ENCODE data around the gene ANKRD16. TPM values are rescaled to one million over a fixed set of nuclear protein-coding genes. Genes with fewer than 3 reads are reported as not detected.

Gene ANKRD16
- total RNA-seq, 6 donors from 2014 or later, result 4.3 to 27.2 (median 7.5) TPM

- DNase-seq, result no peak
- WGBS, 2 donors, result 87 to 91% methylated on average over 6 of the region's 6 CpGs
- Histone ChIP-seq H3K27ac (no peak overlapping the region), H3K4me1 (peaks cover 8 to 14% (median 9%) of the 10 kb centered on the region in 4 donors), H3K27me3 (no peaks in the 10 kb centered on the region), H3K36me3 (no peaks in the 10 kb centered on the region), H3K4me3 (no peak overlapping the region), H3K9me3 (no peaks in the 10 kb centered on the region)
- peak in 1 of 2 donors; percentile 18 for ATAC-seq (ENCODE audit: low FRiP score in 2 of 2)
- no peak for TF ChIP-seq CTCF (IDR thresholded peaks at IDR 0.05)
- no peak for TF ChIP-seq EP300 (IDR thresholded peaks at IDR 0.05)
- TF ChIP-seq POLR2A (IDR thresholded peaks at IDR 0.05), result no peak
- no peak for TF ChIP-seq POLR2AphosphoS5 (IDR thresholded peaks at IDR 0.05)
Observed at GRCh38 chr10:5818894-5819293, 70.8 kb downstream of the ANKRD16 start.

- 82 to 84% methylated on average over 2 of the region's 2 CpGs for WGBS, 2 donors
- no peak for DNase-seq
- no peaks in the 10 kb centered on the region for H3K9me3 ChIP-seq
- H3K27me3 ChIP-seq, result no peaks in the 10 kb centered on the region
- ATAC-seq (ENCODE audit: low FRiP score in 2 of 2), result no peak
- no peak overlapping the region for H3K4me3 ChIP-seq
- H3K36me3 ChIP-seq, result no peaks in the 10 kb centered on the region
- H3K27ac ChIP-seq, result no peak overlapping the region
- TF ChIP-seq CTCF (IDR thresholded peaks at IDR 0.05) (no peak), POLR2A (IDR thresholded peaks at IDR 0.05) (no peak), EP300 (IDR thresholded peaks at IDR 0.05) (no peak), POLR2AphosphoS5 (IDR thresholded peaks at IDR 0.05) (no peak)
- peaks cover 8 to 14% (median 9%) of the 10 kb centered on the region in 4 donors for H3K4me1 ChIP-seq
Observed at GRCh38 chr10:5818048-5818331, 71.7 kb downstream of the ANKRD16 start.

GRCh38 chr10:5817322-5818047, 72.2 kb downstream of the ANKRD16 start:
- no peak overlapping the region for H3K4me3 ChIP-seq
- H3K27ac ChIP-seq, result no peak overlapping the region
- no peaks in the 10 kb centered on the region for H3K27me3 ChIP-seq
- TF ChIP-seq EP300 (IDR thresholded peaks at IDR 0.05) (no peak), CTCF (IDR thresholded peaks at IDR 0.05) (no peak), POLR2A (IDR thresholded peaks at IDR 0.05) (no peak), POLR2AphosphoS5 (IDR thresholded peaks at IDR 0.05) (no peak)
- WGBS, 2 donors, result 90 to 94% methylated on average over 4 of the region's 4 CpGs
- peaks cover 8 to 14% (median 9%) of the 10 kb centered on the region in 4 donors for H3K4me1 ChIP-seq
- H3K36me3 ChIP-seq, result no peaks in the 10 kb centered on the region
- DNase-seq, result no peak
- ATAC-seq (ENCODE audit: low FRiP score in 2 of 2), result no peak
- H3K9me3 ChIP-seq, result no peaks in the 10 kb centered on the region

GRCh38 chr10:5816170-5816569, 73.5 kb downstream of the ANKRD16 start:
- TF ChIP-seq CTCF (IDR thresholded peaks at IDR 0.05) (no peak), POLR2AphosphoS5 (IDR thresholded peaks at IDR 0.05) (no peak), POLR2A (IDR thresholded peaks at IDR 0.05) (no peak), EP300 (IDR thresholded peaks at IDR 0.05) (no peak)
- ATAC-seq (ENCODE audit: low FRiP score in 2 of 2) (no peak), DNase-seq (no peak)

More at GRCh38 chr10:5816170-5816569, 73.5 kb downstream of the ANKRD16 start:
- Histone ChIP-seq H3K27ac (no peak overlapping the region), H3K27me3 (no peaks in the 10 kb centered on the region), H3K4me1 (peaks cover 15 to 26% (median 18%) of the 10 kb centered on the region in 4 donors), H3K4me3 (no peak overlapping the region), H3K36me3 (no peaks in the 10 kb centered on the region), H3K9me3 (no peaks in the 10 kb centered on the region)

All from upper lobe of left lung (tissue), 6 donors.